Mammary epithelial cell (primary cell): ENCODE data around the gene IPCEF1.

ENCODE experiments used
- CTCF ChIP-seq, 2 donors: IDR thresholded peaks in 1 of 2; conservative IDR thresholded peaks in 1 of 2; 2 replicates each; pipeline ENCODE4 v1.5.1; 2011 to 2012; ENCODE audit warnings: inconsistent platforms in 2 of 2, low read length in 2 of 2, mild to moderate bottlenecking in 2 of 2, control low read depth in 1 of 2, low read depth in 1 of 2; ENCODE audit not compliant: insufficient read depth in 1 of 2; ENCODE audit errors: extremely low read depth in 1 of 2
- EZH2 ChIP-seq: IDR thresholded peaks from 2 replicates; pipeline ENCODE4 v1.6.1; 2012; ENCODE audit warnings: low read length, inconsistent platforms, borderline replicate concordance

GRCh38 chr6:154292066-154292465 lies 64.5 kb downstream of the IPCEF1 start:
- TF ChIP-seq CTCF (conservative IDR thresholded peaks at IDR 0.05 in 1 of 2, IDR thresholded peaks at IDR 0.05 in 1 of 2; ENCODE audit: extremely low read depth in 1 of 2, insufficient read depth in 1 of 2, low read depth in 1 of 2, low read length in 2 of 2) (no peak), EZH2 (no peak)
